NB4 (cell line): ENCODE data around the gene BMPER.

ENCODE experiments used
- CTCF ChIP-seq: IDR thresholded peaks from one replicate; pipeline ENCODE4 v1.5.1; 2012; ENCODE audit warnings: low read depth, low read length
- MAX ChIP-seq: IDR thresholded peaks from 2 replicates; pipeline ENCODE4 v1.6.1; 2011; ENCODE audit warnings: low read depth, low read length

GRCh38 chr7:34138483-34138882 lies 233.1 kb downstream of the BMPER start:
- TF ChIP-seq CTCF: no peak
- TF ChIP-seq MAX: no peak
